GM12872 (cell line): ENCODE data around the gene LAMA2.

Experiments
- TF ChIP-seq, protein P1 (sequence below): IDR thresholded peaks from 3 replicates; pipeline ENCODE4 v1.5.1; 2011; ENCODE audit warnings: low read depth, mild to moderate bottlenecking, low read length, moderate library complexity; ENCODE audit not compliant: insufficient read depth

The LAMA2 gene

GRCh38 chr6:129184808-129185366 is 301.9 kb downstream of the LAMA2 start:
- TF ChIP-seq, protein P1, sequence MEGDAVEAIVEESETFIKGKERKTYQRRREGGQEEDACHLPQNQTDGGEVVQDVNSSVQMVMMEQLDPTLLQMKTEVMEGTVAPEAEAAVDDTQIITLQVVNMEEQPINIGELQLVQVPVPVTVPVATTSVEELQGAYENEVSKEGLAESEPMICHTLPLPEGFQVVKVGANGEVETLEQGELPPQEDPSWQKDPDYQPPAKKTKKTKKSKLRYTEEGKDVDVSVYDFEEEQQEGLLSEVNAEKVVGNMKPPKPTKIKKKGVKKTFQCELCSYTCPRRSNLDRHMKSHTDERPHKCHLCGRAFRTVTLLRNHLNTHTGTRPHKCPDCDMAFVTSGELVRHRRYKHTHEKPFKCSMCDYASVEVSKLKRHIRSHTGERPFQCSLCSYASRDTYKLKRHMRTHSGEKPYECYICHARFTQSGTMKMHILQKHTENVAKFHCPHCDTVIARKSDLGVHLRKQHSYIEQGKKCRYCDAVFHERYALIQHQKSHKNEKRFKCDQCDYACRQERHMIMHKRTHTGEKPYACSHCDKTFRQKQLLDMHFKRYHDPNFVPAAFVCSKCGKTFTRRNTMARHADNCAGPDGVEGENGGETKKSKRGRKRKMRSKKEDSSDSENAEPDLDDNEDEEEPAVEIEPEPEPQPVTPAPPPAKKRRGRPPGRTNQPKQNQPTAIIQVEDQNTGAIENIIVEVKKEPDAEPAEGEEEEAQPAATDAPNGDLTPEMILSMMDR = no peak

DNA sequence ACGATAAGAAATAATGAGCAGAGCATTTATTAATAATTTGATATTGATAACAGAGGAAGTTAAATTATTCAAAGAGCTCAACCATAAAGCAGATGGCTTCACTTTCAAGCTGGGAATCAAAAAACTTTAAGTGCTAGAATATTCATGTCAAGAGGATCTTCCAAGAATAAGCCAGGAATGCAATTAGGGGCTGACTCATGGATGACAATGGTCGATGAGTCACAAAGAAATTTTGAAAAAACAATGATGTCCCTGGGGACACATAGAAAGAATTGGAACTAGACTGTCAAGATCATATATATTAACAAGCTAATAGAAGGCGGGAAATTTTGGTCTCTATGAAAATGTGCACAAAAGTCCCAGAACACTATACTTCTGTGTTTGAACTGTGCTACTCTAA is 304.1 kb downstream of the LAMA2 start:
- TF ChIP-seq, protein P1 = no peak

DNA sequence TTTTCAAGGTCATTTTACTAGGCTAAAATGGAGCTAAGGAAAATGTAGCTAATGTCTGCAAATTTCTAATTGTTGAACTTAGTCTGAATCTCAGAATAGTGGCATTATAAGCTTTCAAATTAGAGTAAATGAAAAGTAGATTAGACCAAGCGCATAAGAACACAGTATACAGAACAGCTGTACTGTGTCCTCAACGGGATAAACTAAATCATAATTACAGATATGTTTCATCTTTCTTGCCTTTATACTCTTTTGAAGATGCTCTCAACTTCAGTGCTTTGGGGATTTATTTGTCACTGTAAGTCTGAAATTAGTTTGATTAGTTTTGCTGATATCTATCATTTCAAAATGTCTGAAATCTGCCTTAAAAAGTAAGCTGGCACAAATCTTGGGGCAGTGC is 305.4 kb downstream of the LAMA2 start:
- TF ChIP-seq, protein P1 = no peak

- TF ChIP-seq, protein P1 = no peak
Observed at GRCh38 chr6:129188795-129189194, 305.9 kb downstream of the LAMA2 start.

DNA sequence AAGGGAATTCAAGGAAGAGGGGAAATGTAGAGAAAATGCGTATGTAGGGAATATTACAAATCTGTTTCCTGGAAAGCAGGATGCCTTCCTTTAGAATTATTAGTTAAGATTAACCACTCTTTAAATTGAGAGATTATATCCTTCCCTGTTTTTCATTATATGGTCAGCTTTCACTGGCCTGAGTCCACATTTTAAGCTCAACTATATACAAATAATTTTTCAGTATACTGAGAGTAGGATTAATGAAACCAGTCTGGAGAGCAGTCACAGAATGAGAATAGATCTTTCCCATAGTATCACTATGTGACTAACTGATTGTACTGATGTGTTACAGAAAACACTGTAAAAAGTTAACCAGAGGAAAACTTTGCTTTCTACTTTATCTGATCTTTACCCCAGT is 306.3 kb downstream of the LAMA2 start:
- TF ChIP-seq, protein P1 = no peak

DNA sequence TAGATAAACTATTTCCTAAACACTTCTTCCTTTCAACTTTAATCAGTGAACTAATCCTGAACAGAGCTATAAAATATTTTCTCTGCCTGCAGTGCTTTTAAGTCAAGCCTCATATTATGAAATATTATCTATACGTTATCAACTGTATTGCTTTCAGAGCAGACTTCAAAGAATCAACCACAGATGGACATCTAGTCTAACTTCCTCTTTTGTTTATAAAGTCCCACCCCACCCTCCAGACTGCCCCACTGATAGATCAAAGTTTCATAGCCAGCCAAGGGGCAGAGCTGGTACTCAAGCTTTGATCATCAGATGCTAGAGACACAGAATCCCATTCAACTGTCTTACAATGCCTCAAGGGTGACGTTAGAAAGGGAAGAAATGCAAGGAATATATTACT is 308.3 kb downstream of the LAMA2 start:
- TF ChIP-seq, protein P1 = no peak

DNA sequence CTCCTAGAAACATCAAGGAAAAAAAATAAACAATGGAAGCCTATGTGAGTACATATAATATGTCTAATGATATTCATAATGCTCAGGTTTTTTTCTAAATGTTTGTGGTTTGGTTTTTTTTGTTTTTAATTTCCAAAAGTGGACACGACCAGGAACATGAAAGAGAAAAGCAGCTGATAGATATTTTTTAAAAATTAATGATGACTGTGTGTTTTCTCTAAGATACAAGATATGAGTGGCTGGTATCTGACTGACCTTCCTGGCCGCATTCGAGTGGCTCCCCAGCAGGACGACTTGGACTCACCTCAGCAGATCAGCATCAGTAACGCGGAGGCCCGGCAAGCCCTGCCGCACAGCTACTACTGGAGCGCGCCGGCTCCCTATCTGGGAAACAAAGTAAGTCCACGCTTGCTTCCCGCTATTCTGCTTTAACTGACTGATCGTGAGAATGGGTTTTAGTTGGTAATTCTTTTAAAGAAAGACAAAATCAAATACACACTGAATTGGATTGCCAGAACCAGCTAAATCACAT is 309.6 kb downstream of the LAMA2 start:
- TF ChIP-seq, protein P1 = no peak
